Measurements from ENCODE around the gene TMIGD2.
"Not testable (repeated sequence)": the region's sequence is repeated elsewhere in the genome, so short reads cannot be mapped to it uniquely, and the experiment has no call there.

The TMIGD2 gene

DNA sequence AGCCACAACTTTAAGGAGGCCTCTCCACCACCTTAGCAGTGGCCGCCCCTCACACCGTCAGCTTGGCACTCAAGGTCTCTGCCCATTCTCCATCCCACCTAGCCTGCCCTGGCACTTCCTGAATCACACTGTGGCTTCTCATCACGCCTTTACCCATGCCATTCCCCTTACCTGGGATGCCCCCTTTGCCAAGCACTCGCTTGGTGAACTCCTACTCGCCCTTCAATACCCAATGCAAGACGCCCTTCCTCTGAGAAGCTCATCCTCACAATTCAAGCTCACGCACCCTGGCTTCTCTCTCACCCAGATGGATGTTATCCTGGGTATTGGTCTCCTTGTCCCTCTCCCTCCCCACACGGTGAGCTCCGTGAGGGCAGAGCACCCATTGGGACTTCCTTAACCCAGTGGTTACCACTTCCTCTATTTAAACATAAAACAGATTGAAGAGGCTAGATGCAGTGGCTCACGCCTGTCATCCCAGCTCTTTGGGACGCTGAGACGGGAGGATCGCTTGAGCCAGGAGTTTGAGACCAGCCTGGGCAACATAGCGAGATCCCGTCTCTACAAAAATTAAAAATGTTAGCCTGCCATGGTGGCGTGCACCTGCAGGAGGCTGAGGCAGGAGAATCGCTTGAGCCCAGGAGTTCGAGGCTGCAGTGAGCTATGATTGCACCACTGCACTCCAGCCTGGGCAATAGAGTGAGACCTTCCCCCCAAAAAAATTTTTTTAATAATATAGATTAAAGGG lies 35.8 kb downstream of the TMIGD2 start:
- DNase-seq: no peak

DNA sequence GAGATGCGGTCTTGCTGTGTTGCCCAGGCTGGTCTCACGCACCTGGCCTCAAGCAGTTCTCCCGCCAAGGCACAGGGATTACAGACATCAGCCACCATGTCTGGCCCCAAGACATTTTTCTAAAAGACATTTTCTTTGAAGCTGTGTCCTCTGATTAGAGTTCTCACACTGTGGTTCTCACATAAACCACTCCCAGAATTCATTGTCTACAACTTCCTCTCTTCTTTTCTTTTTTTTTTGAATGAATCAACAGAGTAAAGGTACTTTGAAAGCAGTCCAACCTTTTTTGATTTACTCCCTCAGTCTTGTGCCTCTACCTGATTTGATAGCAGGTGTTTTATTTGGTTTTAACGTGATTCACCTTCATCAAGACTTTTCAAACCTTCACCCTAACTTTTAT lies 37.4 kb downstream of the TMIGD2 start:
- no peak for DNase-seq

DNA sequence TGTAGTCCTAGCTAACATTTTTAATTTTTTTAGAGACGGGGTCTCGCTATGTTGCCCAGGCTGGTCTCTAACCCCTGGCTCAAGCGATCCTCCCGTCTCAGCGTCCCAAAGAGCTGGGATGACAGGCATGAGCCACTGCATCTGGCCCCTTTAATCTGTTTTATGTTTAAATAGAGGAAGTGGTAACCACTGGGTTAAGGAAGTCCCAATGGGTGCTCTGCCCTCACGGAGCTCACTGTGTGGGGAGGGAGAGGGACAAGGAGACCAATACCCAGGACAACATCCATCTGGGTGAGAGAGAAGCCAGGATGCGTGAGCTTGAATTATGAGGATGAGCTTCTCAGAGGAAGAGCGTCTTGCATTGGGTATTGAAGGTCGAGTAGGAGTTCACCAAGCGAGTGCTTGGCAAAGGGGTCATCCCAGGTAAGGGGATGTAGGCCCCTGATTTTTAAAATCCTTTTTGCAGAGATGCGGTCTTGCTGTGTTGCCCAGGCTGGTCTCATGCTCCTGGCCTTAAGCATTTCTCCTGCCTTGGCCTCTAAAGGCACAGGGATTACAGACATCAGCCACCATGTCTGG lies 41.5 kb downstream of the TMIGD2 start:
- DNase-seq: no peak

DNA sequence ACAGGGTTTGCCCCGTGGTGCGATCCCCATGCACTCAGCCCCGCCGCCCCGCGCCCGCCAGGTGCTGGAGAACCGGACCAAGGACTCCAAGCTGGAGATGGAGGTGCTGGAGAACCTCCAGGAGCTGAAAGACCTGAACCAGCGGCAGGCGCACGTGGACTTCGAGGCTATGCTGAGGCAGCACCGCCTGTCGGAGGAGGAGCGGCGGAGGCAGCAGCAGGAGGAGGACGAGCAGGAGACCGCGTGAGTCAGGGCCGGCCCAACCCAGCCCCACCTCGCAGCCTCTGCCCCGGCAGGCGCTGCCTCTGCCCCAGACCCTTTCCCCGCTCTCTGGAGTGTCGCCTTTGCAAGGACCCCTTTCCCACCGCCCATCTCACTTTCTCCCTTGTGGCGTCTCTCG lies 44.0 kb downstream of the TMIGD2 start:
- no peak for DNase-seq

DNA sequence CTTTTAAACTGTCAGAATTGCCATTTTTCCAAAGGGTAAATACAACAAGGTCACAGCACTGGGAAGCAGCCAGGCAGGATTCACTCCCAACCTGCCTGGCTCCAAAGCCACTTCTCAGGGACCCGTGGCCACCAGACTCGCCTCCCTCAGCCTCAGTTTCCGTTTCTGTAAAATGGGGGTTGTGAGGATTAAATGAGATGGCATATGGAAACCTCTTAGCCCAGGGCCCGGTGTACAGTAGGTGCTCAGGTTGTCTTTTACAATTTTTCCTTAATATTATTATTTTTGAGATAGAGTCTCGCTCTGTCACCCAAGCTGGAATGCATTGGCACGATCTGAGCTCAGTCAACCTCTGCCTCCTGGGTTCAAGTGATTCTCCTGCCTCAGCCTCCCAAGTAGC lies 45.2 kb downstream of the TMIGD2 start:
- no peak for DNase-seq

DNA sequence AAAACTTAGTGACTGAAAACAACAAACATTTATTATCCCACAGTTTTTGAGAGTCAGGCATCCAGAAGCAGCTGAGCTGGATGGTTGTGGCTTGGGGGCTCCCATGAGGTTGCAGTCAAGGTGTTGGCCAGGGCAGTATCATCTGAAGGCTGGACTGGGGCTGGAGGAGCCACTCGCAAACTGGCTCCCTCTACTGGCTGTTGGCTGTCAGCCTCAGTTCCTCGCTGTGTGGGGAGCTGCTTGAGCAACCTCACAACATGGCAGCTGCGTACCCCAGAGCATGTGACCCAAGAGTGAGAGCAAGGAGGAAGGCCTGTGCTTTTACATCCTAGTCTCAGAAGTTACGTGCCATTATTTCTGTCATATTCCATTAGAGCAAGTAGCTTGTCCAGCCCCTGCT lies 45.6 kb downstream of the TMIGD2 start:
- no peak for DNase-seq

DNA sequence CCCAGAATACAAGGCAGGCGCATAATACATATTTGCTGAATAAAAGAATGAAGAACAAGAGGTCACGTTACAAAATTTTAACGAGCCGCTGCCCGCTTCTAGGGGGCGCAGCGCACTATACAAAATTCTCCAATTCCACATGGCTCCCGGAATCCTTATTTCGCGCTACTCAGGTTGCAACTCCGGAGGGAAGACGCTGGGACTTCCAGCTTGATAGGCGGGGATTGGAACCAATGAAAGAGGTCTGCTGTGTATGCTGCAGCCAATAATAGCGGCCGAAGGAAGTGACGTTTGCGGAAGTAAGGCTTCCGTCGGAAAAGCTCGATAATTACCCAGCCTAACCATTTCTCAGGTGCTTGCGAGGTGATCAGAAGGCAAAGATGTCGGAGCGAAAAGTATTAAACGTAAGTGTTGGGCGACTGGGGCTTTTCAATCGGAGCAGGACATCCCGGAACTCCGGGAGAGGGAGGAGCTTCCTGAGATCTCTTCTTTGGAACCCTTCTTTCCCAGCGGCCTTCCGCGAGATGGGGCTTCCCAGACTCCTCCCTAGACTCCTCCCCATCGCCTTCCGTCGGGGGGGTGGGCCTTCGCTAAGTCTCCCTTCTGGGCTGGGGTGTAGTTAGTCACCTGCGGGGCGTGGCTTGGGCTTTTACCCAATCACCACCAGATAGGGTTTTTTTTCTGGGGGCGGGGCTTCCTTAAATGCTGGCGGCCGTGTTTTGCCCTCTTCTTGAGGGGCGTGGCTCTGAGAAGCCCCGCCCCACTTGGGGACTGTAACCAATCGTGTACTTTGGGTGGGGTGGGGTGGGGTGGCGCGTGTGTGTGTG lies 55.2 kb downstream of the TMIGD2 start, which contains the start of gene YJU2:
Gene YJU2 (plus strand): TSS at position 314 of the 827 bp plus-strand sequence. CDS start 67 bp downstream, at position 381.
- peak; percentile 99 for DNase-seq

DNA sequence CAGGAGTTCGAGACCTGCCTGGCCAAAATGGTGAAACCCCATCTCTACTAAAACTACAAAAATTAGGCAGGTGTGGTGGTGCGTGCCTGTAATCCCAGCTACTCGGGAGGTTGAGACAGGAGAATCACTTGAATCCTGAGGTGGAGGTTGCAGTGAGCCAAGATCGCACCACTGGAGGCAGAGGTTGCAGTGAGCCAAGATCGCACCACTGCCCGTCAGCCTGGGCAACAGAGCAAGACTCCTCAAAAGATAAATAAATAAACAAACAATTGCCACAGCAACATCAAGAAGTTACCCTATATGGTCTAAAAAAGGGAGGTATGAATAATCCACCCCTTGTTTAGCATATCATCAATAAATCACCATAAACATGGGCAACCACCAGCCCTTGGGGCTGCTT lies 56.3 kb downstream of the TMIGD2 start:
- DNase-seq: not testable (repeated sequence)

Measured in NCI-H1092 (cell line).